Cardiac muscle cell (in vitro differentiated cells and primary cell): ENCODE data around the gene DRC1. TPM values are rescaled to one million over a fixed set of nuclear protein-coding genes. Genes with fewer than 3 reads are reported as not detected.

Source experiments
- DNase-seq, 2 donors: peaks; one replicate each; pipeline versions ENCODE4 v3.0.0 to v3.0.0-alpha.2; 2010 to 2017; ENCODE audit warnings: low read depth in 1 of 2, low spot score in 1 of 2
- H3K27ac ChIP-seq: fragments of 200-600 bp; sonication (generic); 2 replicates; pipeline ENCODE4 v1.5.1; 2016
- H3K27me3 ChIP-seq: fragments of 200-600 bp; sonication (generic); 2 replicates; pipeline ENCODE4 v1.6.0; 2016; ENCODE audit warnings: control low read depth
- H3K36me3 ChIP-seq: fragments of 200-600 bp; sonication (generic); 2 replicates; pipeline ENCODE4 v1.5.1; 2016; ENCODE audit warnings: control low read depth
- H3K4me1 ChIP-seq: fragments of 200-600 bp; sonication (generic); 2 replicates; pipeline ENCODE4 v1.8.1; 2017; ENCODE audit warnings: low read depth, mild to moderate bottlenecking, mixed run types
- H3K4me3 ChIP-seq: fragments of 200-600 bp; sonication (generic); 2 replicates; pipeline ENCODE4 v1.5.1; 2016; ENCODE audit warnings: mild to moderate bottlenecking
- H3K9me3 ChIP-seq: fragments of 200-600 bp; sonication (generic); 2 replicates; pipeline ENCODE4 v1.5.1; 2017; ENCODE audit warnings: low read depth, mild to moderate bottlenecking, control low read depth
- CTCF ChIP-seq: IDR thresholded peaks from 2 replicates; pipeline ENCODE4 v1.5.1; 2012; ENCODE audit warnings: low read depth, mild to moderate bottlenecking, low read length
- polyA plus RNA-seq: library from polyadenylated mRNA; unstranded; fragments of >200 nt; fragmentation: Nextera tagmentation; extraction: Ambion mirVana; gene quantifications from 2 replicates; pipeline ENCODE4 v1.2.1, GENCODE V29; 2016
- total RNA-seq: library from RNA; depleted of rRNA; stranded (reverse); fragments of >200 nt; gene quantifications from 2 replicates; pipeline ENCODE4 v1.2.3, GENCODE V29; 2016

The DRC1 gene
- total and polyA plus RNA-seq, 2 experiments from 2014 or later: not detected

- no peaks in the 10 kb centered on the region for H3K36me3 ChIP-seq
- TF ChIP-seq CTCF: no peak
- H3K27me3 ChIP-seq: no peaks in the 10 kb centered on the region
- no peak overlapping the region for H3K4me3 ChIP-seq
- H3K4me1 ChIP-seq: peaks cover 11% of the 10 kb centered on the region
- no peak overlapping the region for H3K27ac ChIP-seq
- DNase-seq: no peak
- H3K9me3 ChIP-seq: no peaks in the 10 kb centered on the region
Observed at GRCh38 chr2:26482211-26483026, 80.7 kb downstream of the DRC1 start.

GRCh38 chr2:26483027-26483326, 81.3 kb downstream of the DRC1 start:
- peaks cover 11% of the 10 kb centered on the region for H3K4me1 ChIP-seq
- DNase-seq: no peak
- no peaks in the 10 kb centered on the region for H3K36me3 ChIP-seq
- no peak overlapping the region for H3K4me3 ChIP-seq
- H3K9me3 ChIP-seq: no peaks in the 10 kb centered on the region
- no peak for TF ChIP-seq CTCF
- no peaks in the 10 kb centered on the region for H3K27me3 ChIP-seq
- H3K27ac ChIP-seq: no peak overlapping the region

- H3K4me1 ChIP-seq: peaks cover 11% of the 10 kb centered on the region
- TF ChIP-seq CTCF: no peak
- no peak overlapping the region for H3K4me3 ChIP-seq
- DNase-seq: no peak
- H3K27ac ChIP-seq: no peak overlapping the region
- H3K36me3 ChIP-seq: no peaks in the 10 kb centered on the region
- H3K9me3 ChIP-seq: no peaks in the 10 kb centered on the region
- no peaks in the 10 kb centered on the region for H3K27me3 ChIP-seq
Observed at GRCh38 chr2:26483516-26483915, 81.8 kb downstream of the DRC1 start.

- TF ChIP-seq CTCF: no peak
- no peaks in the 10 kb centered on the region for H3K9me3 ChIP-seq
- H3K36me3 ChIP-seq: no peaks in the 10 kb centered on the region
- H3K4me1 ChIP-seq: peaks cover 11% of the 10 kb centered on the region
- no peak overlapping the region for H3K27ac ChIP-seq
- no peaks in the 10 kb centered on the region for H3K27me3 ChIP-seq
- peak in 1 of 2 donors; percentile 59 for DNase-seq
- no peak overlapping the region for H3K4me3 ChIP-seq
Observed at GRCh38 chr2:26483957-26484565, 82.3 kb downstream of the DRC1 start.

GRCh38 chr2:26484579-26484978, 82.9 kb downstream of the DRC1 start:
- H3K4me1 ChIP-seq: peaks cover 11% of the 10 kb centered on the region
- H3K27me3 ChIP-seq: no peaks in the 10 kb centered on the region
- no peak overlapping the region for H3K4me3 ChIP-seq
- TF ChIP-seq CTCF: no peak
- H3K9me3 ChIP-seq: no peaks in the 10 kb centered on the region
- H3K36me3 ChIP-seq: no peaks in the 10 kb centered on the region
- no peak overlapping the region for H3K27ac ChIP-seq
- DNase-seq: no peak
